IMR-90 (cell line): ENCODE results near the gene HHATL. TPM values are rescaled to one million over a fixed set of nuclear protein-coding genes. Genes with fewer than 3 reads are reported as not detected.
A peak's percentile ranks its signal among the peaks of the same experiment; 100 is the strongest.

Experiments
- ATAC-seq: fragments of 200-7000 bp; cut with Tn5 transposase; 2 replicates; pipeline ENCODE4 v1.9.1; 2020; ENCODE audit warnings: low read depth, mild to moderate bottlenecking, moderate library complexity
- BruUV-seq: library from RNA; stranded (reverse); fragments of 400-500 nt; replicated peaks from 2 replicates; lab custom pipeline; 2021; lab: Mats Ljungman, UMichigan
- CTCF ChIA-PET: fragments of 300-600 bp; formaldehyde crosslinking; extraction: SDS; loops from one replicate; lab custom pipeline; 2021; ENCODE audit warnings: antibody characterized with exemption; lab: Yijun Ruan, JAX
- POLR2A ChIA-PET: fragments of 300-600 bp; sonication (Branson Sonifier 250); formaldehyde crosslinking; loops from one replicate; lab custom pipeline; 2022; ENCODE audit warnings: antibody characterized with exemption; ENCODE audit not compliant: unreplicated experiment; lab: Charles Lee
- DNase-seq: peaks from one replicate; pipeline ENCODE4 v3.0.0; 2013
- H2AFZ ChIP-seq: replicated peaks from 2 replicates; pipeline ENCODE3; 2013; ENCODE audit warnings: low read length, mild to moderate bottlenecking; ENCODE audit not compliant: poor library complexity
- H2AK5ac ChIP-seq: 2 replicates; pipeline ENCODE4 v1.6.1; 2013; ENCODE audit warnings: low read depth, low read length, inconsistent platforms
- H2AK9ac ChIP-seq: replicated peaks from 2 replicates; pipeline ENCODE3; 2013; ENCODE audit warnings: mild to moderate bottlenecking, low read depth, low read length, moderate library complexity; ENCODE audit not compliant: poor library complexity
- H2BK120ac ChIP-seq: 2 replicates; pipeline ENCODE4 v1.6.1; 2013; ENCODE audit warnings: low read depth, low read length, inconsistent platforms
- H2BK15ac ChIP-seq: 3 replicates; pipeline ENCODE4 v1.6.1; 2013; ENCODE audit warnings: low read depth, low read length, inconsistent platforms
- H2BK20ac ChIP-seq: 2 replicates; pipeline ENCODE4 v1.6.1; 2013; ENCODE audit warnings: low read depth, mild to moderate bottlenecking, inconsistent platforms, low read length, moderate library complexity
- H2BK5ac ChIP-seq: 2 replicates; pipeline ENCODE4 v1.6.1; 2013; ENCODE audit warnings: mild to moderate bottlenecking, low read depth, low read length, inconsistent platforms; ENCODE audit not compliant: poor library complexity, severe bottlenecking
- H3K14ac ChIP-seq: replicated peaks from 2 replicates; pipeline ENCODE4 v1.6.1; 2013; ENCODE audit warnings: low read depth, low read length, inconsistent platforms
- H3K18ac ChIP-seq: 2 replicates; pipeline ENCODE4 v1.6.1; 2013; ENCODE audit warnings: low read depth, low read length, control low read depth
- H3K23ac ChIP-seq: 2 replicates; pipeline ENCODE4 v1.6.1; 2013; ENCODE audit warnings: low read depth, low read length, inconsistent platforms
- H3K27ac ChIP-seq: 2 replicates; pipeline ENCODE4 v1.5.1; 2013; ENCODE audit warnings: mild to moderate bottlenecking, control low read depth, low read length; ENCODE audit not compliant: insufficient read depth
- H3K27me3 ChIP-seq: 2 replicates; pipeline ENCODE4 v1.6.1; 2013; ENCODE audit warnings: low read length; ENCODE audit not compliant: control insufficient read depth, insufficient read depth
- H3K36me3 ChIP-seq: 2 replicates; pipeline ENCODE4 v1.6.1; 2013; ENCODE audit warnings: low read length, mixed read lengths; ENCODE audit not compliant: control insufficient read depth, insufficient read depth
- H3K4ac ChIP-seq: 2 replicates; pipeline ENCODE4 v1.6.1; 2013; ENCODE audit warnings: low read depth, low read length, inconsistent platforms
- H3K4me1 ChIP-seq: 2 replicates; pipeline ENCODE4 v1.6.1; 2013; ENCODE audit warnings: low read length, mixed read lengths; ENCODE audit not compliant: control insufficient read depth, insufficient read depth
- H3K4me2 ChIP-seq: 2 replicates; pipeline ENCODE4 v1.6.1; 2013; ENCODE audit warnings: low read depth, mild to moderate bottlenecking, control low read depth, low read length, moderate library complexity
- H3K4me3 ChIP-seq: 2 replicates; pipeline ENCODE4 v1.5.1; 2013; ENCODE audit warnings: low read depth, mild to moderate bottlenecking, control low read depth, low read length, moderate library complexity; ENCODE audit not compliant: insufficient read depth
- H3K56ac ChIP-seq: 2 replicates; pipeline ENCODE4 v1.6.1; 2013; ENCODE audit warnings: low read length, inconsistent platforms; ENCODE audit not compliant: insufficient read depth; ENCODE audit errors: extremely low read depth
- H3K79me1 ChIP-seq, 2 experiments: 2 replicates each; pipeline ENCODE4 v1.6.1; 2013; ENCODE audit warnings: low read length in 2 of 2, inconsistent platforms in 1 of 2, low read depth in 1 of 2
- H3K9ac ChIP-seq: 2 replicates; pipeline ENCODE4 v1.6.1; 2013; ENCODE audit warnings: low read depth, low read length, control low read depth
- H3K9me1 ChIP-seq: 2 replicates; pipeline ENCODE4 v1.6.1; 2013; ENCODE audit warnings: low read length, inconsistent platforms; ENCODE audit not compliant: insufficient read depth
- H3K9me3 ChIP-seq: 2 replicates; pipeline ENCODE4 v1.6.1; 2013; ENCODE audit warnings: low read length; ENCODE audit not compliant: control insufficient read depth, insufficient read depth
- H4K20me1 ChIP-seq: 2 replicates; pipeline ENCODE4 v1.6.1; 2013; ENCODE audit warnings: low read length, inconsistent platforms; ENCODE audit not compliant: insufficient read depth
- H4K5ac ChIP-seq: 2 replicates; pipeline ENCODE4 v1.6.1; 2013; ENCODE audit warnings: mild to moderate bottlenecking, low read depth, low read length, control low read depth
- H4K8ac ChIP-seq, 2 experiments: 2 replicates each; pipeline ENCODE4 v1.6.1; 2013; ENCODE audit warnings: low read depth in 2 of 2, low read length in 2 of 2, control low read depth in 1 of 2, inconsistent platforms in 1 of 2
- H4K91ac ChIP-seq: 2 replicates; pipeline ENCODE4 v1.6.1; 2013; ENCODE audit warnings: low read depth, low read length, inconsistent platforms; ENCODE audit not compliant: insufficient read depth
- BHLHE40 ChIP-seq: fragments of 150-350 bp; IDR thresholded peaks from 2 replicates; pipeline ENCODE4 v1.6.1; 2016; ENCODE audit warnings: mild to moderate bottlenecking, low read depth, low read length
- FOS ChIP-seq: fragments of 150-350 bp; IDR thresholded peaks from 2 replicates; pipeline ENCODE4 v1.6.1; 2016; ENCODE audit warnings: low read depth, low read length
- POLR2A ChIP-seq: IDR thresholded peaks from 2 replicates; pipeline ENCODE4 v1.6.1; 2012; ENCODE audit warnings: mild to moderate bottlenecking, low read depth, low read length
- WGBS, 2 experiments: methylation state at CpG; one replicate each; pipeline versions ENCODE4 v1.1.5 to v1.1.7; 2013; ENCODE audit warnings: missing lambda C conversion rate in 2 of 2; ENCODE audit not compliant: insufficient read length in 1 of 2; ENCODE audit errors: extremely low coverage in 2 of 2; 5-methylcytosine and 5-hydroxymethylcytosine counted together
- dilution Hi-C: fragments of 300-500 bp; cut with HindIII; formaldehyde crosslinking; loops from one replicate; pipeline ENCODE4 v1.14.3; 2018; ENCODE audit warnings: low sequenced_read_pairs; ENCODE audit not compliant: unreplicated experiment
- in situ Hi-C: fragments of 300-500 bp; cut with MboI; formaldehyde crosslinking; loops from 3 replicates; pipeline ENCODE4 v1.14.3; 2019; ENCODE audit warnings: low sequenced_read_pairs, inconsistent platforms, mixed read lengths
- intact Hi-C: fragments of 100-400 bp; cut with micrococcal nuclease; formaldehyde crosslinking; loops from 2 replicates; pipeline ENCODE4 v1.10.0; 2022
- polyA plus RNA-seq, 3 experiments: library from polyadenylated mRNA; depleted of rRNA; stranded (reverse); fragments of >200 nt; gene quantifications; 2 replicates each; pipeline ENCODE4 v1.2.3, GENCODE V29; 2012; ENCODE audit warnings: low replicate concordance in 1 of 3
- total RNA-seq: library from RNA; depleted of rRNA; stranded (reverse); fragments of >200 nt; gene quantifications from 2 replicates; pipeline ENCODE4 v1.2.3, GENCODE V29; 2012
- TF ChIP-seq, protein P1 (sequence below): fragments of 150-350 bp; IDR thresholded peaks from 2 replicates; pipeline ENCODE4 v1.6.1; 2016; ENCODE audit warnings: low read depth, mild to moderate bottlenecking, low read length, moderate library complexity, borderline replicate concordance

Gene HHATL
- total and polyA plus RNA-seq, 2 of the 4 experiments (the other 2 are of a cell fraction): not detected

- TF ChIP-seq BHLHE40: peak; percentile 32; the same call in 1 of the 2 replicates
These were observed 18.6 kb downstream of the HHATL start (continued) for GRCh38 chr3:42683875-42684598.

DNA sequence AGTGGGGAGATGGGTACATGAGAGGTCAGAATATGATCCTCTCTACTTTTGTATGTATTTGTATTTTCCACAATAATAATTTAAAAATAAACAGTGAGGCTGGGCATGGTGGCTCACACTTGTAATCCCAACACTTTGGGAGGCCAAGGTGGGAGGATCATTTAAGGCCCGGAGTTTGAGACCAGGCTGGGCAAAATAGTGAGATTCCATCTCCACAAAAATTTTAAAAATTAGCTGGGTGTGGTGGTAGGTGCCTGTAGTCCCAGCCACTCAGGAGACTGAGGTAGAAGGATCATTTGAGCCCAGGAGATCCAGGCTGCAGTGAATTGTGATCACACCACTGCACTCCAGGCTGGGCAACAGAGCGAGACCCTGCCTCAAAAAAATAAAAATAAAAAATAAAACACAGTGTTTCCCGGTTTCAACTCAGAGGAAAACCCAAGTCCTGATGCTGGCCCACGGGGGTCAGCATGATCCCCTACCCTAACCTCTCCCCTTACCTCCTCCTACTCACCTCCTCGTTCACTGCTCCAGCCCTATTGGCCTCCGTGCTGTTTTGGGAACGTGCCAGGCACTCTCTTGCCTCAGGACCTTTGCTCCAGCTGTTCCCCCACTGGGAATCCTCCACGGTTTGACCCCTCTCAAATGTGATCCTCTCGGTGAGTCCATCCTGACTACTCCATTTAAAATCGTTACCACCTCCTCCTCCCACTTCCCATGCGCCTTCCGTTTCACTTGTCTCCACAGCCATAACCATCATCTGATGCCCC lies 20.1 kb downstream of the HHATL start:
- ATAC-seq: no peak
- peak overlapping the region; percentile 8; the same call in 1 of the 2 replicates for H2BK20ac ChIP-seq
- TF ChIP-seq, protein P1, sequence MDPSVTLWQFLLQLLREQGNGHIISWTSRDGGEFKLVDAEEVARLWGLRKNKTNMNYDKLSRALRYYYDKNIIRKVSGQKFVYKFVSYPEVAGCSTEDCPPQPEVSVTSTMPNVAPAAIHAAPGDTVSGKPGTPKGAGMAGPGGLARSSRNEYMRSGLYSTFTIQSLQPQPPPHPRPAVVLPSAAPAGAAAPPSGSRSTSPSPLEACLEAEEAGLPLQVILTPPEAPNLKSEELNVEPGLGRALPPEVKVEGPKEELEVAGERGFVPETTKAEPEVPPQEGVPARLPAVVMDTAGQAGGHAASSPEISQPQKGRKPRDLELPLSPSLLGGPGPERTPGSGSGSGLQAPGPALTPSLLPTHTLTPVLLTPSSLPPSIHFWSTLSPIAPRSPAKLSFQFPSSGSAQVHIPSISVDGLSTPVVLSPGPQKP: no peak
- no peak for TF ChIP-seq POLR2A
- no peak for TF ChIP-seq FOS

More for the DNA sequence above, 20.1 kb downstream of the HHATL start:
- Histone ChIP-seq H3K27ac (no peak overlapping the region), H4K91ac (no peak overlapping the region), H4K5ac (no peak overlapping the region), H4K8ac (no peak overlapping the region), H2AK9ac (no peak overlapping the region), H3K4me2 (no peak overlapping the region), H2AK5ac (no peak overlapping the region), H3K27me3 (peaks cover 16% of the 10 kb centered on the region), H3K79me1 (no peaks in the 10 kb centered on the region), H3K36me3 (no peaks in the 10 kb centered on the region), H2BK15ac (0 out of 3 replicates have a peak overlapping the region, but pooled peaks have one; percentile 54), H3K4me3 (no peak overlapping the region), H2BK5ac (no peak overlapping the region), H3K9ac (no peak overlapping the region), H3K56ac (no peak overlapping the region), H3K4ac (no peak overlapping the region), H3K14ac (no peak overlapping the region), H4K20me1 (no peaks in the 10 kb centered on the region; the same call in 1 of the 2 replicates), H3K23ac (no peak overlapping the region), H3K9me3 (peaks cover 7% of the 10 kb centered on the region), H3K18ac (no peak overlapping the region), H3K9me1 (peaks cover 6% of the 10 kb centered on the region), H2AFZ (no peak overlapping the region), H3K4me1 (peaks cover 7% of the 10 kb centered on the region), H2BK120ac (no peak overlapping the region)
- BruUV-seq: no TSS peak
- intact Hi-C loops (no loop called here), dilution Hi-C loops (no loop called here), in situ Hi-C loops (no loop called here)
- 72% methylated on average over 8 of the region's 12 CpGs; no CpG with 5 or more reads in 1 of the 2 experiments for WGBS, 2 experiments
- ChIA-PET CTCF (interaction anchor here (0.6 kb wide), 1 partner anchor 44 kb away, joined by 4 read pairs; no protein-coding TSS in a partner anchor), POLR2A (no interaction called here)
- DNase-seq: no peak
